K562 (cell line): ENCODE measurements around the gene TIMM44. TPM values are rescaled to one million over a fixed set of nuclear protein-coding genes. Genes with fewer than 3 reads are reported as not detected.

Experiments
- BRF1 ChIP-seq: IDR thresholded peaks from 3 replicates; pipeline ENCODE4 v1.6.1; 2011; ENCODE audit warnings: borderline replicate concordance, mild to moderate bottlenecking; ENCODE audit not compliant: insufficient read length; ENCODE audit errors: extremely low read depth
- CBX5 ChIP-seq: IDR thresholded peaks from 2 replicates; pipeline ENCODE4 v1.6.1; 2014; ENCODE audit warnings: low read depth, borderline replicate concordance
- HDAC3 ChIP-seq: fragments of 450-650 bp; IDR thresholded peaks from 2 replicates; pipeline ENCODE4 v1.6.1; 2018; ENCODE audit warnings: borderline replicate concordance, mild to moderate bottlenecking, moderate library complexity; ENCODE audit not compliant: partially characterized antibody
- HLTF ChIP-seq: fragments of 450-650 bp; IDR thresholded peaks from 2 replicates; pipeline ENCODE4 v1.6.1; 2016
- MAZ ChIP-seq, 2 experiments: fragments of 450-650 bp in 1 of 2; sonication (generic) in 1 of 2; formaldehyde crosslinking; IDR thresholded peaks in 1 of 2; conservative IDR thresholded peaks in 1 of 2; 2 replicates each; pipeline versions ENCODE4 v1.4.0 to v1.5.0; 2020; ENCODE audit warnings: mild to moderate bottlenecking in 1 of 2, missing genetic modification reagents in 1 of 2
- MEF2D ChIP-seq: conservative IDR thresholded peaks from 2 replicates; pipeline ENCODE4 v1.6.1; 2016; ENCODE audit warnings: low read depth, missing genetic modification characterization, missing compliant biosample characterization
- NCOA4 ChIP-seq: fragments of 450-650 bp; IDR thresholded peaks from 2 replicates; pipeline ENCODE4 v1.6.1; 2018; ENCODE audit warnings: mild to moderate bottlenecking; ENCODE audit not compliant: partially characterized antibody
- PREB ChIP-seq: sonication (generic); formaldehyde crosslinking; IDR thresholded peaks from 2 replicates; pipeline ENCODE4 v1.8.1; 2023; ENCODE audit warnings: mild to moderate bottlenecking, missing genetic modification reagents
- RBFOX2 ChIP-seq: fragments of 200-400 bp; formaldehyde crosslinking; IDR thresholded peaks from 2 replicates; pipeline ENCODE4 v1.6.1; 2017; ENCODE audit warnings: low read depth, mild to moderate bottlenecking, low read length, moderate library complexity
- SMAD1 ChIP-seq: fragments of 150-350 bp; IDR thresholded peaks from 2 replicates; pipeline ENCODE4 v1.6.1; 2014; ENCODE audit warnings: low read length, low read depth; ENCODE audit not compliant: partially characterized antibody
- THAP12 ChIP-seq: fragments of 250-450 bp; sonication (Bioruptor Pico); IDR thresholded peaks from 2 replicates; pipeline ENCODE4 v1.9.0; 2021; ENCODE audit warnings: mild to moderate bottlenecking, inconsistent platforms
- ZBED1 ChIP-seq: IDR thresholded peaks from 2 replicates; pipeline ENCODE4 v1.6.1; 2014
- ZBTB26 ChIP-seq: fragments of 450-650 bp; formaldehyde crosslinking; IDR thresholded peaks from 2 replicates; pipeline ENCODE4 v1.4.0; 2022; ENCODE audit warnings: missing genetic modification characterization
- ZNF316 ChIP-seq: fragments of 450-650 bp; IDR thresholded peaks from 2 replicates; pipeline ENCODE4 v1.6.1; 2016
- polyA plus RNA-seq, 8 experiments: library from polyadenylated mRNA; depleted of rRNA in 4 of 8; stranded (reverse) in 5 of 8; unstranded in 3 of 8; fragments of >200 nt; fragmentation: Nextera tagmentation in 2 of 8; fragmentation: Illumina TruSeq in 1 of 8; extraction: Ambion mirVana in 2 of 8; extraction: Trizol in 1 of 8; gene quantifications; 2 replicates each; pipeline versions ENCODE4 v1.2.1 to v1.2.3, GENCODE V29; 2011 to 2014; ENCODE audit warnings: inconsistent platforms in 1 of 8, missing spikeins in 1 of 8
- total RNA-seq, 7 experiments: library from RNA; depleted of rRNA in 6 of 7; stranded (reverse); fragments of >200 nt in 6 of 7; fragmentation: Illumina TruSeq in 2 of 7; extraction: Trizol in 2 of 7; gene quantifications; 2 replicates each; pipeline versions ENCODE4 v1.2.1 to v1.2.3, GENCODE V29; 2011 to 2021; ENCODE audit warnings: low replicate concordance in 1 of 7

Gene TIMM44
- total and polyA plus RNA-seq, 9 of the 15 experiments (the other 6 are each of a cell fraction or from before 2014, with no cell fraction given) = 10.3 to 231 (median 89.3) TPM

- TF ChIP-seq MEF2D (tag) (no peak), RBFOX2 (peak; percentile 65), ZBED1 (no peak), HDAC3 (no peak), THAP12 (peak; percentile 33; the same call in 1 of the 2 replicates), PREB (0 out of 2 replicates have a peak, but pooled peaks have one; percentile 71), HLTF (no peak), ZNF316 (no peak), MAZ (CRISPR knock-in tag; conservative IDR thresholded peaks at IDR 0.05 in 1 of 2, IDR thresholded peaks at IDR 0.05 in 1 of 2) (peak; percentile 66 to 87), SMAD1 (no peak), CBX5 (no peak; the same call in 1 of the 2 replicates), BRF1 (no peak), ZBTB26 (CRISPR knock-in tag) (no peak), NCOA4 (no peak)
Measured at GRCh38 chr19:7925171-7925851, 18.2 kb downstream of the TIMM44 start (continued).
